Measurements from ENCODE around the gene TAAR6.
"Not testable (repeated sequence)": the region's sequence is repeated elsewhere in the genome, so short reads cannot be mapped to it uniquely, and the experiment has no call there.

Gene TAAR6

DNA sequence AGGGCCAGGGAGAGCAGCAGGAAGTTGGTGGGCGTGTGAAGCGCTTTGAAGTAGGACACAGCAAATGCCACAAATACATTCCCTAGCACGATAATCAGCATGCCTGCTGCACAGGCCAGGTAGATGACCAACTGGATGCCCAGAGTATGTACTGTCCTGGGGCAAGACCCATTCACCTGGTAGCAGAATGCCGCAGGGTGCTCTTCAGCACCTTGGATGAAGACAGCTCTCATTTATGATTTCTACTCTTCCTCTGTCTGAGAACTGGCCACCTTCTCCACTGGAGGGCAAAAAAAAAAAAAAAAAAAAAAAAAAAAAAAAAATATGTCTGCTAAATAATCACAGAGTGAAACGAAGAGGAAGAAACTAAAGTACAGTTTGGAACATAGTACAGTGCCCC lies 19.3 kb downstream of the TAAR6 start, which contains the start of gene TAAR5:
TSS of gene TAAR5 (minus strand) at position 288 of the 400 bp plus-strand sequence. CDS start at position 233, 55 bp downstream.
- DNase-seq (ENCODE audit: low read depth): no peak
- no peak for TF ChIP-seq CTCF (conservative IDR thresholded peaks at IDR 0.05; ENCODE audit: low read length)
- H3K4me3 ChIP-seq (ENCODE audit: low read length): no peak within 1 kb of the TSS

DNA sequence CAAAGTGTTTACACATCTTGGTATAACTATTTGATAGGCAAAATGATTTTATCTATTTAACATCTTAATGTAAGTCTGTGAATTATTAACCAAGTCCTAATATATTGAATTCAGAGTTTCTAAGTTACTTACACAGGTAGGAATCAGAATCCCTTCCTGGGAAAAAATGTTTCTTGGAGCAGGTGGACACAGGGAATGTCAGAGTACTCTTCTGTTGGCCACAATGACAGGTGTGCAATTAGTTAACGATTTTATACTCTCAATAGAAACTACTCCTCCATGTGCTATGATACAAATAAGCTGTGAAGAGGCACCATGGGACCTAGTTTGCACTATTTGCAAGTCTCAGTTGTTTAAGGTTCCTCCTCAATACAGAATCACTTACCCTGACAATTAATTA lies 20.2 kb downstream of the TAAR6 start:
- no peak for DNase-seq (ENCODE audit: low read depth)
- TF ChIP-seq CTCF (conservative IDR thresholded peaks at IDR 0.05; ENCODE audit: low read length): no peak
- no peak overlapping the region for H3K4me3 ChIP-seq (ENCODE audit: low read length)

DNA sequence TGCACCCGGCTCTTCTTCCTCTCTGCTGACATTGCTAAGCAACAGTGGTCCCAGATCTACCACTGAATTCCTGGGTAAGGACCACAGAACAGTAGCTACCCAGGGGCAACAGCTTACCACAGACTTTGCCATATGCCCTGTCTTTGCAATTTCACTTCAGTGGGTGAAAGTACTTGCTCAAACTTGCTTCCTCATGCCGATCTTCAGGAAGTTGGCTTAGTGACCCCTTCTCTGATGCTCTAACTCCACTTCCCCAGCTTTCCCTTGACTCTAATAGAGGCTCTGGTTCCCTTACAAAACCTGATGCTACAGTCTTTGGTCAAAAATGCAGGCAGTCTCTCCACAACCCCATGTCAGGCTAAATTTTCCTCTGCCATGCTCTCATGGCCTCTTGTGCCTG lies 22.7 kb downstream of the TAAR6 start:
- no peak for DNase-seq (ENCODE audit: low read depth)
- no peak for TF ChIP-seq CTCF (conservative IDR thresholded peaks at IDR 0.05; ENCODE audit: low read length)
- H3K4me3 ChIP-seq (ENCODE audit: low read length): no peak overlapping the region

- TF ChIP-seq CTCF (conservative IDR thresholded peaks at IDR 0.05; ENCODE audit: low read length): no peak
- DNase-seq (ENCODE audit: low read depth): no peak
- no peak overlapping the region for H3K4me3 ChIP-seq (ENCODE audit: low read length)
Observed at GRCh38 chr6:132596201-132596600, 26.1 kb downstream of the TAAR6 start.

GRCh38 chr6:132598473-132598872 lies 28.4 kb downstream of the TAAR6 start:
- TF ChIP-seq CTCF (conservative IDR thresholded peaks at IDR 0.05; ENCODE audit: low read length): peak; percentile 32; the same call in 1 of the 2 replicates
- DNase-seq (ENCODE audit: low read depth): no peak
- no peak overlapping the region for H3K4me3 ChIP-seq (ENCODE audit: low read length)

DNA sequence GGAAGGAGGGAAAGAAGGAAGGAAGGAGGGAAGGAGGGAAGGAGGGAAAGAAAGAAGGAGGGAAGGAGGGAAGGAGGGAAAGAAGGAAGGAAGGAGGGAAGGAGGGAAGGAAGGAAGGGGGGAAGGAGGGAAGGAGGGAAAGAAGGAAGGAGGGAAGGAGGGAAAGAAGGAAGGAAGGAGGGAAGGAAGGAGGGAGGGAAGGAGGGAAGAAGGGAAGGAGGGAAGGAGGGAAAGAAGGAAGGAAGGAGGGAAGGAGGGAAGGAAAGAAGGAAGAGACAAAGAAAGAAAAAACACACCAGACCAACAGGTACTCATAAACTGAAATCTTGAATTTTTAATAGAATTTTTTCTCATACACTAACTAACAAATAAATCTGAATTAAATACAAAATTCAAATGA lies 30.8 kb downstream of the TAAR6 start:
- DNase-seq (ENCODE audit: low read depth); H3K4me3 ChIP-seq (ENCODE audit: low read length): not testable (repeated sequence)

DNA sequence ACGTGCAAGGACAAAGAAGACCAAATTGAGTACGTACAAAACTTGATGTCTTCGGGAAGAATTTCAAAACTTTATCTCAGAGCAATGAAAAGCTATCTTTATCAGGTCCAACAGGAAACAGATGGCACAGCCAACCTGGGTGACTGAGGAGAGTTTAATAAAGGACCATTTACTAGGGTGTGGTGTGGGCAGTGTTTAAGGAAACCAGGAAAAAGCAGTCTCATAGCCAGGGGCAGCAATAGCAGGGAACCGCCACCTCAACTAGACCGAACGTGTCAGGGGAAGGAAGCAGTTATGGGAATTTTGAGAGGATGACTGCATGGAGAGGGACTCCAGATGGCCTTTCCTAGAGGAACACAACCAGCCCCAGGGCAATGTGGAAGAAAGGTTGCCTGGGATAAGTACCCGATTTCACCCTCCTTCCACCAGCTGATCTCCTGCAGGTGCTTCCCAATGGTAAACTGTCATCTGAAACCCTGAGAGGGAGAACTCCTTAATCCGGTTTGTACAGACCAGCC lies 34.6 kb downstream of the TAAR6 start:
- no peak for DNase-seq (ENCODE audit: low read depth)
- TF ChIP-seq CTCF (conservative IDR thresholded peaks at IDR 0.05; ENCODE audit: low read length): no peak
- no peak overlapping the region for H3K4me3 ChIP-seq (ENCODE audit: low read length)

All from AG10803 (cell line).